Suppressor macrophage treated with lipopolysaccharide for 4 hours (primary cell): ENCODE results near the gene TMEM256.
"Not testable (repeated sequence)": the region's sequence is repeated elsewhere in the genome, so short reads cannot be mapped to it uniquely, and the experiment has no call there.

Experiments used
- DNase-seq: peaks from one replicate; pipeline ENCODE4 v3.0.0-alpha.2; 2020

The TMEM256 gene

DNA sequence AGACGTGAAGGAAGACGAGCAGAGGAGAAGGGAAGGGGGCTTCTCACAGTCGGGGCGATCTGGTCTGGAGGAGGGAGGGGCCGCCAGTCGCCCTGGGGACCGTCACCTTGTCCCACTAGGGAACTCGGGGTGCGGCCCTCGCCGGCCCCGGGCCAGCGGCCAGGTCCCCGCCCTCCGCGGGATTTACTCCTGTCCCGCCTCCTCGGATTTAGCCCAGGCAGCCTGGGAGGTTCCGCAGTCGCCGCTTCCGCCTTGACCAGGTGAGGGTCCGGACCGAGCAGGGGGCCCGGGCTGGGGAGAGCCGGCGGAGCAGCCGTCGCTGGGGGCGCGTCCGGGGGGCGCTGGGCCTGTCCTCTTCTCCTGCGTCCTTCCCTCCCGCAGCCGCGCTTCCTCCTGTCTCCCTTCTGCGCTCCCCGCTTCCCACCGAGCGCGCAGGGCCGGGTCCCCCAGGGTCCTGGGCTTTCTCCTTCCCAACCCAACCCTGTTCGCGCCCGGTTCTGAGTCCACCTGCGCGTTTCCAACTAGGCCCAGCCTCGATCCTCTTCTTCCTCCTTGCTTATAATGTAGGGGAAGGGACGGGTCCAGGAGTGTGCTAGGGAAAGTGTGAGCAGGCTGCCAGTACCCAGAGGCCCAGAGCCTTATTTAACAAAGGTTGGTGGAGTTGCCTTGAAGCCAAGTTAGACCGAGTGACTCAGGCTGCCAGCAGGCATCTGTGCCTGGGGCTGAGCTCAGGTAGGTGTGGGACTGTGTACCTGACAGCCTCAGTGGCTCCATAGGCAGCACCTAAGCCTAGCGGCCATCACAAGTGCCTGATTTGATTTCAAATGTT is 22.8 kb downstream of the TMEM256 start, which contains the start of gene TNK1:
Gene TNK1 (plus strand): TSS at position 235 of the 829 bp plus-strand sequence. CDS start 1,838 bp downstream, outside the sequence.
- no peak for DNase-seq

DNA sequence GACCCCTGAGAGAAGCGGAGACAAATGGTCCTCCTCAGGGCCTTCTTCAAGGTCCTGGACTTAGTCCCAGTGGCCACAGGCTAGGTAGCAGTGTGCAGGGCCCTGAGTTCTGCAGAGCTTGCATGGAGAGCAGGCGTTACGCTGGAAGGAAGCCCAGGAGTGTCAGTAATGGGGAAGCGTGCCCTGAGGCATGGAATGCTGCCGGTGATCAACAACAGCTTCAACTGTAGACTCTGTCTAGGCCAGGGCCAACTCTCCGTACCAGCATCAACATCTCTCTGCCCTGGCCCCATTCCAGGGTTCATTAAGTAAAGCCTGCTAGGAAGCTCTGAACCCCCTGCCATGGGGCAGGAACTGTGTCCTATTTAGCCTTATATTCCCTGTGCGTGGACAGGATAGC is 23.6 kb downstream of the TMEM256 start:
- DNase-seq: peak; percentile 15

DNA sequence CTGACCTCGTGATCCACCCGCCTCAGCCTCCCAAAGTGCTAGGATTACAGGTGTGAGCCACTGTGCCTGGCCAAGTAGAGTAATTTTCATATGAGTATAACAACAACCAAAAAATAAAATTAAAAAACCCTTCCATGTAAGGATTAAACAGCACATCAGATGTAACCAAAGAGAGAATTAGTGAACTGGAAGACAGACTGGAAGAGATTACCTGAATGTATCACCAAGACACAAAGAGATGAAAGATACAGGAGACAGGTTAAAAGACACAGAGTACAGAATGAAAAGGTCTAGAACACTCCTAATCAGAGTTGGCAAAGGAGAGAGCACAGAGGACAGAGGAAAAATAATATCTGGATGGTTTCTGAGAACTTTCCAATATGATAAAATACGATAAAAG is 24.8 kb downstream of the TMEM256 start:
- no peak for DNase-seq

DNA sequence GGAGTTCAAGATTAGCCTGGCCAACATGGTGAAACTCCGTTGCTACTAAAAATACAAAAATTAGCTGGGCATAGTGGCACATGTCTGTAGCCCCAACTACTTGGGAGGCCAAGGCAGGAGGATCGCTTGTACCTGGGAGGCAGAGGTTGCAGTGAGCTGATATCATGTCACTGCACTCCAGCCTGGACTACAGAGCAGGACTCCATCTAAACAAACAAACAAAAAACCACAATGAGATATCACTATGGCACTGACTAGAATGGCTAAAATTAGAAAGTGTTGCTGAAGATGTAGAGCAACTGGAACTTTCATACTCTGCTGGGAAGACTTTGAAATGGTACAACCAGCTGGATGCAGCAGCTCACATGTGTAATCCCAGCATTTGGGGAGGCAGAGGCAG is 29.5 kb downstream of the TMEM256 start:
- no peak for DNase-seq

DNA sequence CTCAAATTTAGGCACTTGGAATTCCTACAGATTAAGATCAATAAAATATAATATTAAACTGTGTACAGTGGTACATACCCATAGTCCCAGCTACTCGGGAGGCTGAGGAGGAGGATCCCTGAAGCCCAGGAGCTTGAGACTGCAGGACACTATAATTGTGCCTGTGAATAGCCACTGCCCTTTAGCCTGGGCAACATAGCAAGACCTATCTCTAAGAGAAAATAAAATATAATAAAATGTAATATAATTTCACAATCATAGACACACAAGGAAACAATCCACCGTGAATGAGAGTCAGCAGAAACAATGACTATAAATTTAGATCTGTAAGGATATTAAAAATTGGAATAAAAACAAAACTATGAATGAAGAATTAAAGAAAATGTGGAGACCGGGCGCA is 33.0 kb downstream of the TMEM256 start:
- DNase-seq: no peak

DNA sequence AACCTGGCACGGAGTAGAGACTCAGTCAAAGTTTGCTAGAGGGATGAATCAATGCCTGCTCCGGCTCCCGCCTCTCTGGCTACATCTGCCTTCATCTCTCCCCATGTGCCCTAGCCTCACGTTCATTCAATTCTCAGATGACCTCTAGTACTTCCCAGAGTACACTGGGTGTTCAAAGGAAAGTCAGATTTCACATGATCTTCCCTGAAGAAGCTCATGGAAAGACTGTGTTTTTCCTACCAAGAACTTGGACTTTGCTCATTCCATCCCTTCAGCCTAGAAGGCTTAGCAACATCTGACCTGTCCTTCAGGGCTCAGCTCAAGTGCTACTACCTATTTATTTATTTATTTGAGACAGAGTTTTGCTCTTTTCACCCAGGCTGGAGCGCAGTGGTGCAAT is 34.1 kb downstream of the TMEM256 start:
- DNase-seq: no peak

DNA sequence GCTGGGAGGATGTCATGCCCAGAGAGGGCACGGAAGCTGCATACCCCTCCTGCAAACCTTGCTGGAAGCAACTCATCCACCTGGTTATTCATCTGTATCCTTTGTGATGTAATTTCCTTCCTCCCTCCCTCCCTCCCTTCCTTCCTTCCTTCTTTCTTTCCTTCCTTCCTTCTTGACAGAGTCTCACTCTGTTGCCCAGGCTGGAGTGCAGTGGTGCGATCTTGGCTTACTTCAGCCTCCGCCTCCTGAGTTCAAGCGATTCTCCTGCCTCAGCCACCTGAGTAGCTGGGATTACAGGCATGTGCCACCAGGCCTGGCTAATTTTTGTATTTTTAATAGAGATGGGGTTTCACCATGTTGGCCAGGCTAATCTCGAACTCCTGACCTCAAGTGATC is 35.3 kb downstream of the TMEM256 start:
- not testable (repeated sequence) for DNase-seq

DNA sequence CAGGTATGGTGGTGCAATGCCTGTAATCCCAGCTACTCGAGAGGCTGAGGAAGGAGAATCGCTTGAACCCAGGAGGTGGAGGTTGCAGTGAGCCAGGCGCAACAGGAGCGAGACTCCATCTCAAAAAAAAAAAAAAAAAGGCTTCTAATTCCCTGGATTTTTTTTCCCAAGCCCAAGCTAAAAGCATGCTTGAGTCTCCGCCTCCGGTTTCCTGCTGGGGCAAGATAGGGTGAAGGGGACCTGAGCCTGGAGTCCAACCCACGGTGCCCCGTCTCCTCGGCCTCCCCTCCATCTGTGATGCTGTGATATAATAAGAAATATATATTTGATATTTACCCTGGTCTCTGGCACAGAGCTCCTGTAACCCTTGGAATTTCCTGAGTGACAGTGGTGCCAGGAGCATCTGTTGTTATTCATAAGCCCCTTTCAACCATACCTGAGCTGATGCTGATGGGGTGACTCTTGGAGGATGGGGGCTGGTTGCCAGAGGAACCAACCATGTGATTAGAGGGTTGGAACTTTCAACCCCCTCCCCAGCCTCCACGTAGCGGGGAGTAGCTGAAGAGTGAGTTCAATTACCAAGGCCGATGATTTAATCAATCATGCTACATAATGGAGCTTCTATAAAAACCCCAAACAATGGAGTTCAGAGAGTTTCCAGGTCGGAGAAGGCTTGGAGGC is 35.8 kb downstream of the TMEM256 start:
- no peak for DNase-seq

DNA sequence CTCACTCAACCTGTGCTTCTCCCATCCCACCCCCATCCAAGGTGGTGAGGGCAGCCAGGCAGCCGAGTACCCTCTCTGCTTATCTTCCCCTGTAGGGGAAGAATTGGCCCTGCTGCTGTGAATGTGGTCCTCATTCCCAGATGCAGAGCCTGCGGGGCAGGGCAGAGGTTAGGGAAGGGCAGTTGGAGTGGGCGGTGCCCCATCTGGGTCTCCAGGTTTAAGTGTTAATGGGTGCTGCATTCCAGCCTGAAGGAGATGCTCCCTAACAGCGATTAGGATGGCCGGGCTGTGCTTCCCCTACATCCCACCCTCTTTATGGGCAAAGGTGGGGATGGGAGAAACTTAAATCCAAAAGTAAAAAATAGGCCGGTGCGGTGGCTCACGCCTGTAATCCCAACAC is 36.8 kb downstream of the TMEM256 start:
- no peak for DNase-seq

DNA sequence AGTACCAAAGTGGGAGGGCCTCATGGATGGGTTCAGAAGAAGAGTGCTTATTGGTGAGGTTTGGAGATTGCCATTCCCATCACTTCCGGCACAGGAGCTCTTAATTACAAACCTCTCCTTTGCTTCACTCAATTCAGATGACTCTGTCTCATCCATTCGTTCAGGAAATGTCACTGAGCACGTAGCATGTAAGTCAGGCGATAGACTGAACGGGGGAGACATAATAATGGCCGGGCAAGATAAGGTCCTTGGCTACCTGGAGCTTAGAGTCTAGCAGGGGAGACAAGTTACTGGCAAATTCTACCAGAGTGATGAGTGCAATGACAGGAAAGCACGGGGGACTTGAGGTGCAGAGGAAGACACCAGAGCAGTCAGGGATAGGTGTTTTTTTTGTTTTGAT is 37.9 kb downstream of the TMEM256 start:
- DNase-seq: not testable (repeated sequence)

DNA sequence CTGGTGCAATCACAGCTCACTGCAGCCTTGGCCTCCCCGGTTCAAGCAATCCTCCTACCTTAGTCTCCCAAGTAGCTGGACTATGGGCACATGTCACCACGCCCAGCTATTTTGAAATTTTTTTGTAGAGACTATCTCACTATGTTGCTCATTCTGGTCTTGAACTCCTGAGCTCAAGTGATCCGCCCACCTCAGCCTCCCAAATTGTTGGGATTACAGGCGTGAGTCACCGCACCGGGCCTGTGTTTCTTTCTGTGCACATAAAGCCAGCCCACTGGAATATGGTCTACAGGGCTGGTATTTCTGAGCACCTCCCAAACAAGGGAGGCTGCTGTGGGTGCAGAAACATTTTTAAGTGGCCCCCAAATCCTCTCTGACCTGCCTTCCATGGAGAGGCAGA is 40.6 kb downstream of the TMEM256 start:
- no peak for DNase-seq

DNA sequence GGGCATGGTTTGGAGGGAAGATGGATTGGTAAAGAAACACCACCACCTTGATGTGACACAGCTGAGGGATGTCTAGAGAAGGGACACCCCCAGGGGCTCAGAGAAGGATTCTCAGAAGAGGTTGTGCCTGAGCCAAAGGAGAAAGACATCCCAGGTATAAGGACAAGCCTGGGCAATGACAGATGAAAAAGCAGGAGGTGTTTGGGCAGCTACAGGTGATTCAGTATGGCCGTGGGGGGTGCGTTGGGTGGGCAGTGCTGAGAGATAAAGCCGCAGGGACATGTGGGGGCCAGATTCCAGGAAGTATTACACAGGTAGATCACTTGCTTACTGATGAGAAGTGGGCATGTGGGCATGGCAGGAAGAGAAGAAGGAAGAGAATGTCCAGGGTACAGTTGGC is 42.0 kb downstream of the TMEM256 start:
- no peak for DNase-seq

DNA sequence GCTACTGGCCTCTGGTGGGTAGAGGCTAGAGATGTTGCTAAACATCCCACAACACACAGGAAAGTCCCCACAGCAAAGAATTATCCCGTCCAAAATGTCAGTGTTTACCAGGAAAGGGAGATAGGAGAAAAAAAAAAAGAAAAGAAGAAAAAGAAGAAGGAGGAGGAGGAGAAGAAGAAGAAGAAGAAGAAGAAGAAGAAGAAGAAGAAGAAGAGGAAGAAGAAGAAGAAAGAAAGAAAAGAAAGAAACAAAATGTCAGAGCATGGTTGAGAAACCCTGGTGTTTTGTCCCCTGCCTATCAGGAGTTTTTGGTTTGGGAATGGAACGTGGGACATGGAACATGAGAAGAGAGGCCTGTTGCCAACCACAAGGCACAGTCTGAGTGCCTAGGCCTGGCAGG is 46.5 kb downstream of the TMEM256 start:
- no peak for DNase-seq

DNA sequence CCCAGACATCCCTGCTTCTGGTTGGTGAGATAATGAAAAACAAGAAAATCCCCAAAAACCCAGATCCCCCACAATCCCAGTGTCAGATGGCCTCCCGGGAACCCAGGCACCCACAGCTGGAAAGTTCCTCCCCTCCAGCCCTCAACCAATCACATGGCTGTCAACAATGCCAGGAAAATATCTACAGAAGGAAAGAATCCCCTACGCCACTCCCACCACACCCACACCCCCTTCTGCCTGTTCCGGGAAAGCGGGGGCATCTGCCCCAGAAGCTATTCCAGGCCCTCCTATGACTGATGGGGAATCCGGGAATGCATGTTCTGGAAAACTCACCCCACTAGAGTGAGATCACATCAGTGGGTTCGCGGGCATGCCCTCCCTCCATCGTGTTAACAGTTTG is 47.1 kb downstream of the TMEM256 start:
- no peak for DNase-seq

DNA sequence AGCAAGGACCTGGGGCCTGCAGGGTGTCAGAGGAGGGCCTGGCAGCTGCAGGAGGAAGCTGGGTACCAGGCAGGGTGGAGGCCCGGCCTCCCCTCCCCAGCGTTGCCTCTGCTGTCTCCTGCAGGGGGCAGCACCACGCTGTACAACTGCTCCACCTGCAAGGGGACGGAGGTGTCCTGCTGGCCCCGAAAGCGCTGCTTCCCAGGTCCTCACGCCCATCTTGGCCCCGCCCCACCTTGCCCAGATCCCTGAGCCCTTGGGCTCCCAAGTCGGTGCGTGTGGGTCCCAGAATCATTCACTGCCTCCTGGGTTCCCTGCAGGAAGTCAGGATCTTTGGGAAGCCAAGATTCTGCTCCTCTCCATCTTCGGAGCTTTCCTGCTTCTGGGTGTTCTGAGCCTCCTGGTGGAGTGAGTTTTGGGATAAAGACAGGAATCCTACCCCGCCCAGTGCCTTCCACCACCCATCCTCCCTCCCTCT is 47.8 kb downstream of the TMEM256 start:
- peak; percentile 80 for DNase-seq

DNA sequence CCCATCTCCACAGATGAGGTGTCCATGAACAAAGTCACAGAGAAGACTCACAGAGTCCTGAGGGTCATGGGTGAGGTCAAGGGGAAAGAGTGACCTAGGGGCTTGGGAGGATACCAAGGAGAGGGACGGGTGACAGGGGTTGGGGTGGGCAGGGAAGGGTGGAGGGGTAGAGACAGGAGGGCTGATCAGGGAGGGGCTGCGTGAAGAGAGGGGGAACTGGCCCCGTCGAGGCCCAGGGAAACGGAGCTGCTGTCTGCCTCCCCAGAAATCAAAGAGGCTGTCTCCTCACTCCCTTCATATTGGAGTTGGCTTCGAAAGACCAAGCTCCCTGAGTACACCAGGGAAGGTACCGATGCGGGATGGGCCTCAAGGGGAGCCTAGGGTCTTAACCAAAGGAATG is 48.3 kb downstream of the TMEM256 start:
- no peak for DNase-seq

DNA sequence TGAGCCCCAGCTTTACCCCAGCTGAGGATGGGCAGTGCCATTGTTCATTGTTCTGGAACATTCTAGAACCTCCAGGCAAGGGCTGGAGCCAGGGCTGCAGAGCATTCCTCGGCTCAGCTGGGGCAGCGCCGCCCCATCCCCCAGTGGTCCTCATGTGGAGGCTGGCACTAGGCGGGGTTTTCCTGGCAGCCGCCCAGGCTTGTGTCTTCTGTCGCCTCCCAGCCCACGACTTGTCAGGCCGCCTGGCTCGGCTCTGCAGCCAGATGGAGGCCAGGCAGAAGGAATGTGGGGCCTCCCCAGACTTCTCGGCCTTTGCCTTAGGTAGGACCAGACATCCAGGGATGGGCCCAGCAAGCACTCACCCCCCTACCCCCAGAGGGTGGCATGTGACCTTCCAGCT is 48.8 kb downstream of the TMEM256 start, which contains the start of gene TMEM95:
Gene TMEM95 (plus strand): TSS at position 104 of the 400 bp plus-strand sequence. CDS start 49 bp downstream, at position 153.
- DNase-seq: no peak

DNA sequence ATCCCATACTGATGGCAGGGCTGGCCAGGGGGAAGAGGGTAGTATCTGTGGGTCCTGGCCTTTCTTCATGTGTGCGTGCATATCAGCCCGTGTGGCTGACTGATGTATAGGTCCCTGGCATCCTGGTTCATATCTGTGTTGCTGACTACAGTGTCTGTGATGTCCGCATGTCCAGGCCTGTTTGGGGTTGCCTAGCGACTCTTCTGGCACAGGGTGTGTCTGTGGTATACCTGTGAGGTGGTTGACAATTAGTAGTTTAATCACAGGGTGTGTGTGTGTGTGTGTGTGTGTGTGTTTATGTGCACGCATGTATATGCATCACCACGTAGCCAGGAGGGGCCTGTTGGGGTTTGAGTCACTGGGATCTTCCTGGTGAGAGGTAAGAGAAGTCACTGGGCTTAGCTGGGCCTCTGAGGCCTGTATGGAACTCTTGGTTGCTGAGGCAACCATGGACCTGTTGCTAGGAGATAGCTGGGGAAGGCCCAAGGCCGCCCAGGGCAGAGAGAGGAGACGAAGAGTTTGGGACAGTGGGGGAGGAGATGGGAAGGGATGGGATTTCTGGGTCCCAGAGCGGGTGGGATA is 49.5 kb downstream of the TMEM256 start:
- no peak for DNase-seq
